ENCODE data around the gene FAM110A. TPM values are rescaled to one million over a fixed set of nuclear protein-coding genes. Genes with fewer than 3 reads are reported as not detected.
"Not testable (repeated sequence)": the region's sequence is repeated elsewhere in the genome, so short reads cannot be mapped to it uniquely, and the experiment has no call there.

The FAM110A gene
- total and polyA plus RNA-seq, 4 donors = 2.9 to 16.2 (median 10.0) TPM

DNA sequence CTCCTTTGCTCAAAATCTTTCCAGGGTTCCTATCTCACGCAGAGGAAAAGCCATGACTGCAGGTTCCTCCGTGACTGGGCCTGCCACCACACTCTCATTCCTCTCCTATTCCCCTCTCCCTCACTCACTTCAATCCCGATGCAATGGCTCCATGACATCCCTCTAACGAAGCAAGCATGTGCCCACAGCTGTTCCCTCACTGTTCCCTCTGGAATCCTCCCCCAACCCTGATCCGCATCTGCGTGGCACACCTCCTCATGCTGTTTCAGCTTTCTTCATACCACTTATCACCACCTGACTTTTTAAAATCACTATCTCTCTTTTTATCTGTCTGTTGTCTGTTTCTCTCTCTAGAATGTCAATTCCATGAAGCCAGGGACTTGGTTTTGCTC, 57.1 kb downstream of the FAM110A start:
- Histone ChIP-seq H3K4me3 (ENCODE audit: low read depth, low read length) (no peak overlapping the region), H3K4me1 (ENCODE audit: control insufficient read depth, insufficient read depth, low read length) (peaks cover 18% of the 10 kb centered on the region), H3K27me3 (ENCODE audit: control insufficient read depth, insufficient read depth, low read length) (no peaks in the 10 kb centered on the region), H3K36me3 (ENCODE audit: control insufficient read depth, insufficient read depth, low read length) (no peaks in the 10 kb centered on the region), H3K27ac (ENCODE audit: low read depth, low read length) (no peak overlapping the region), H3K9me3 (ENCODE audit: control insufficient read depth, insufficient read depth, low read length) (no peaks in the 10 kb centered on the region)
- 61% methylated on average over 6 of the region's 6 CpGs for WGBS (ENCODE audit: insufficient coverage)
- peak in 1 of 6 donors; percentile 64 for DNase-seq (ENCODE audit: low read depth in 4 of 6, low spot score in 6 of 6)

DNA sequence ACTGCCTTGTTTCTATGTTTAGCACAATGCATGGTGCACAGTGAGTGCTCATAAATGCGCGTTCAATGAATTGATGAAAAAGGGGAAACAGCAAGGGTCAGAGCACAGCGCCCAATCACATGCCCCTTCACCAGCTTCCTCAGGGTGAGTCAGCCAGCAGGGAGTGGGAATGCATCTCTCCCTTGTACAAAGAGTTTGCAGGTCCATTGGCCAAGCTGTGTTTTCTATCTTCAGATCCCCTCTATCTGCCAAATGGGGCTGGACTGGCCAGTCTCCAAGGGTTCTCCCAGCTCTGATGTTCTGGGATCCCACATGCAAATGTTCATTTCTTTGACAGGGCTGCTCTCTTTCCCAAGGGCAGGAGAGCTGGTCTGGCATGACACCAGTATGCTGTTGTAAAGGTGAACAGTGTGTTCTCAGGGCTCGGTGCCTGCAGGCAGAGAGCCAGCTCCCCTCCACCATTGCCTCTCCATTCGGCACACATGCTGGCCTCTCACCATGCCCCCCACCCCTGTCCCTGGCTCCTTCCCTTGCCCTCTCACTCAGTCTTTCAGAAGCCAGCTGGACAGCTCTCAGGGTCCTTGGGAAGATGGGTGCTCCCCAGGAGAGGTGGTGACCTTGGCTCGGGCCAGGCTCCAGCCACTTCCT, 57.7 kb downstream of the FAM110A start:
- 38% methylated on average over 6 of the region's 6 CpGs for WGBS (ENCODE audit: insufficient coverage)
- peak in 3 of 6 donors; percentile 46 to 83 (median 60) for DNase-seq (ENCODE audit: low read depth in 4 of 6, low spot score in 6 of 6)
- no peaks in the 10 kb centered on the region for H3K27me3 ChIP-seq (ENCODE audit: control insufficient read depth, insufficient read depth, low read length)

DNA sequence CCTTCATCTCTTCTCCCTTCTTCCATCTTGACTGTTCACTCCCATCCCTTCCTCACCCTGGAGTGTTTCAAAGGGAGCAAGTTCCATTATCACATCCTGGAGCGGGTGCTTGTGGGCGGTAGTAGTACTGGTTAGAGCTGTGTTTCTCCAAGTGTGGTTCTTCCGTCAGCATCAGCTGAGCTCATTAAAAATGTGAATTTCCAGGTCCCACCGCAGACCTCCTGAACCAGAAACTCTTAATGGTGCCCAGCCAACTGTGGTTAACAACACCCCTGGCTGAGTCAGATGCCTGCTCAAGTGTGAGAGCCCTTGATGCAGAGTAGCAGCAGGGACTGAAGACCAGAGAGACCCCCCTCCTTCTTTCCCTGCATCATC, 58.2 kb downstream of the FAM110A start:
- no peaks in the 10 kb centered on the region for H3K36me3 ChIP-seq (ENCODE audit: control insufficient read depth, insufficient read depth, low read length)
- 50% methylated on average over 1 of the region's 4 CpGs for WGBS (ENCODE audit: insufficient coverage)
- peak in 2 of 6 donors; percentile 37 to 65 for DNase-seq (ENCODE audit: low read depth in 4 of 6, low spot score in 6 of 6)
- H3K27ac ChIP-seq (ENCODE audit: low read depth, low read length) = no peak overlapping the region
- H3K9me3 ChIP-seq (ENCODE audit: control insufficient read depth, insufficient read depth, low read length) = no peaks in the 10 kb centered on the region
- peaks cover 18% of the 10 kb centered on the region for H3K4me1 ChIP-seq (ENCODE audit: control insufficient read depth, insufficient read depth, low read length)
- no peak overlapping the region for H3K4me3 ChIP-seq (ENCODE audit: low read depth, low read length)
- H3K27me3 ChIP-seq (ENCODE audit: control insufficient read depth, insufficient read depth, low read length) = no peaks in the 10 kb centered on the region

More for the DNA sequence above, 57.7 kb downstream of the FAM110A start:
- Histone ChIP-seq H3K9me3 (ENCODE audit: control insufficient read depth, insufficient read depth, low read length) (no peaks in the 10 kb centered on the region), H3K4me3 (ENCODE audit: low read depth, low read length) (no peak overlapping the region), H3K36me3 (ENCODE audit: control insufficient read depth, insufficient read depth, low read length) (no peaks in the 10 kb centered on the region), H3K4me1 (ENCODE audit: control insufficient read depth, insufficient read depth, low read length) (peaks cover 18% of the 10 kb centered on the region), H3K27ac (ENCODE audit: low read depth, low read length) (no peak overlapping the region)

DNA sequence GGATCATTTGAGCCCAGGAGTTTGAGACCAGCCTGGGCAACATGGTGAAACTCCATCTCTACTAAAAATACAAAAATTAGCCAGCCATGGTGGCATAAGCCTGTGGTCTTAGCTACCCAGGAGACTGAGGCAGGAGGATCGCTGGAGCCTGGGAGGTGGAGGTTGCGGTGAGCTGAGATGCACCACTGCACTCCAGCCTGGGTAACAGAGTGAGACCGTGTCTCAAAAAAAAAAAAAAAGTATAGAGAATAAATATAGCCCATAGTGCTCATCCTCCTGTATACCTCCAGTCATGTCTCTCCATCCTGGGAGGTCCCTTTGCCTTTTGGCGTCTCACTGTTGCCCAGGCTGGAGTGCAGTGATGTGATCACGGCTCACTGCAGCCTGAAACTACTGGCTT, 58.9 kb downstream of the FAM110A start:
- H3K9me3 ChIP-seq (ENCODE audit: control insufficient read depth, insufficient read depth, low read length); H3K36me3 ChIP-seq (ENCODE audit: control insufficient read depth, insufficient read depth, low read length); H3K27me3 ChIP-seq (ENCODE audit: control insufficient read depth, insufficient read depth, low read length); DNase-seq (ENCODE audit: low read depth in 4 of 6, low spot score in 6 of 6); H3K4me3 ChIP-seq (ENCODE audit: low read depth, low read length); H3K27ac ChIP-seq (ENCODE audit: low read depth, low read length): not testable (repeated sequence)
- H3K4me1 ChIP-seq (ENCODE audit: control insufficient read depth, insufficient read depth, low read length) = peaks cover 18% of the 10 kb centered on the region
- 98% methylated on average over 2 of the region's 5 CpGs for WGBS (ENCODE audit: insufficient coverage)

Other genes starting within 250 kb of the FAM110A start
- 1 to 10 TPM in 1 of 2 donors, under 1 TPM in 1; 0.40 to 1.8 TPM for gene TCF15, start 223.4 kb upstream of the FAM110A start, total RNA-seq
- gene TCF15, start 223.4 kb upstream of the FAM110A start, polyA plus RNA-seq (ENCODE audit: insufficient read length in 2 of 2) = 1 to 10 TPM; 1.7 to 1.8 TPM
- 10 to 100 TPM; 21.1 to 21.8 TPM for gene SRXN1, start 180.5 kb upstream of the FAM110A start, total RNA-seq
- 10 to 100 TPM; 20.3 to 23.8 TPM for gene SRXN1, start 180.5 kb upstream of the FAM110A start, polyA plus RNA-seq (ENCODE audit: insufficient read length in 2 of 2)
- under 1 TPM; 0.40 to 0.66 TPM for gene SCRT2, start 157.9 kb upstream of the FAM110A start, total RNA-seq
- 1 to 10 TPM; 8.2 to 9.8 TPM for gene SCRT2, start 157.9 kb upstream of the FAM110A start, polyA plus RNA-seq (ENCODE audit: insufficient read length in 2 of 2)
- 1 to 10 TPM; 1.0 to 1.2 TPM for gene SLC52A3, start 65.2 kb upstream of the FAM110A start, total RNA-seq
- gene SLC52A3, start 65.2 kb upstream of the FAM110A start, polyA plus RNA-seq (ENCODE audit: insufficient read length in 2 of 2) = 1 to 10 TPM; 1.1 TPM
- gene ANGPT4, start 82.6 kb downstream of the FAM110A start, total RNA-seq = under 1 TPM; 0.30 to 0.39 TPM
- under 1 TPM; 0.50 to 0.57 TPM for gene ANGPT4, start 82.6 kb downstream of the FAM110A start, polyA plus RNA-seq (ENCODE audit: insufficient read length in 2 of 2)
- under 1 TPM; 0.39 to 0.89 TPM for gene RSPO4, start 168.6 kb downstream of the FAM110A start, total RNA-seq
- 1 to 10 TPM; 7.4 to 7.8 TPM for gene RSPO4, start 168.6 kb downstream of the FAM110A start, polyA plus RNA-seq (ENCODE audit: insufficient read length in 2 of 2)